Fibroblast of the aortic adventitia (primary cell): ENCODE results near the gene GPR62. TPM values are rescaled to one million over a fixed set of nuclear protein-coding genes. Genes with fewer than 3 reads are reported as not detected.

Experiments used
- DNase-seq: peaks from one replicate; pipeline ENCODE4 v3.0.0-alpha.2; 2010; ENCODE audit warnings: low read depth
- H3K4me3 ChIP-seq: 2 replicates; pipeline ENCODE4 v1.5.1; 2011; ENCODE audit warnings: low read depth, mild to moderate bottlenecking, control low read depth, low read length, moderate library complexity
- total RNA-seq: library from RNA; depleted of rRNA; stranded (reverse); fragments of >200 nt; gene quantifications from 2 replicates; pipeline ENCODE4 v1.2.3, GENCODE V29; 2012; ENCODE audit warnings: low replicate concordance
- TF ChIP-seq, protein P1 (sequence below): IDR thresholded peaks from 2 replicates; pipeline ENCODE4 v1.5.1; 2011; ENCODE audit warnings: mild to moderate bottlenecking, low read length, control low read depth, inconsistent platforms; ENCODE audit not compliant: insufficient read depth

GPR62 gene
- total RNA-seq, 1 donor = 0.09 TPM

DNA sequence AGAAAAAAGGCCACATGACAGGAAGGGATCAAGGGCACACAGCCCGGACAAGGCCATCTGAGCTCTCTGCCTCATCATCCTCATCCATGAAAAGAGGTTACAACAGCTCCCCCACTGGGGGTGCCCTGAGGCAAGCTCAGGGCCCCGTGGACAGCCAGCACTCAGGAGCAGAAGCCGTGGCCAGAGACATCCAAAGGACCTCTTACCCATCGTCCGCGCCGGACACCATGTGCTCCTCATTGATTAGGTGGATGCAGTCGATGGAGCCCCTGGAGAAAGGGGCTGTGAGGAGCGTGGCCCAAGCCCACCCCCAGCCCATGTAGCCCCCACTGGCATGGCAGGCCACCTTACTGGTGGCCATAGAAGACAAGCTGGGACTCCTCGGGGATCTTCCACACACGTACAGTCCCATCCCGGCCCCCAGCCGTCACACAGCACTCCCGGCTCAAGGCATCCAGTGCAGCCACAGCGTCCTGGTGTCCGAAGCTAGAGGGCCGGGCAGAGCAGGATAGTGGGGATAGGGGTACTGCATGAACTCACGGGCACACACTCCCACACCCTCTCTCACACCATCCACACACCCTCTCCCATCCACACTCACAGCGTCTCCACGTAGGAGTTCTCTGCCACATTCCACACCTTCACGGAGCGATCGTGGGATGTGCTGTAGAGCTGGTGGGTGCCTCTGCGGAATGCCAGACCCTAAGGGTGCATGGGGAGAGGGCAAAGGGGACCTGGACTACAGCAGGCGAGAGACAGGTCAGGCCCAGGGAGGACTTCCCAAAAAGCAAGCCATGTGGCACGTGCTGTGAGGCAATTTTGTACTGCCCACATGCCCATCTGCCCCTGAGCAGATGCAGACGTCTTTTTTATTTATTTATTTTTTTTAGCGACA is 19.9 kb upstream of the GPR62 start:
- no peak overlapping the region for H3K4me3 ChIP-seq
- DNase-seq = no peak
- TF ChIP-seq, protein P1, sequence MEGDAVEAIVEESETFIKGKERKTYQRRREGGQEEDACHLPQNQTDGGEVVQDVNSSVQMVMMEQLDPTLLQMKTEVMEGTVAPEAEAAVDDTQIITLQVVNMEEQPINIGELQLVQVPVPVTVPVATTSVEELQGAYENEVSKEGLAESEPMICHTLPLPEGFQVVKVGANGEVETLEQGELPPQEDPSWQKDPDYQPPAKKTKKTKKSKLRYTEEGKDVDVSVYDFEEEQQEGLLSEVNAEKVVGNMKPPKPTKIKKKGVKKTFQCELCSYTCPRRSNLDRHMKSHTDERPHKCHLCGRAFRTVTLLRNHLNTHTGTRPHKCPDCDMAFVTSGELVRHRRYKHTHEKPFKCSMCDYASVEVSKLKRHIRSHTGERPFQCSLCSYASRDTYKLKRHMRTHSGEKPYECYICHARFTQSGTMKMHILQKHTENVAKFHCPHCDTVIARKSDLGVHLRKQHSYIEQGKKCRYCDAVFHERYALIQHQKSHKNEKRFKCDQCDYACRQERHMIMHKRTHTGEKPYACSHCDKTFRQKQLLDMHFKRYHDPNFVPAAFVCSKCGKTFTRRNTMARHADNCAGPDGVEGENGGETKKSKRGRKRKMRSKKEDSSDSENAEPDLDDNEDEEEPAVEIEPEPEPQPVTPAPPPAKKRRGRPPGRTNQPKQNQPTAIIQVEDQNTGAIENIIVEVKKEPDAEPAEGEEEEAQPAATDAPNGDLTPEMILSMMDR = no peak

DNA sequence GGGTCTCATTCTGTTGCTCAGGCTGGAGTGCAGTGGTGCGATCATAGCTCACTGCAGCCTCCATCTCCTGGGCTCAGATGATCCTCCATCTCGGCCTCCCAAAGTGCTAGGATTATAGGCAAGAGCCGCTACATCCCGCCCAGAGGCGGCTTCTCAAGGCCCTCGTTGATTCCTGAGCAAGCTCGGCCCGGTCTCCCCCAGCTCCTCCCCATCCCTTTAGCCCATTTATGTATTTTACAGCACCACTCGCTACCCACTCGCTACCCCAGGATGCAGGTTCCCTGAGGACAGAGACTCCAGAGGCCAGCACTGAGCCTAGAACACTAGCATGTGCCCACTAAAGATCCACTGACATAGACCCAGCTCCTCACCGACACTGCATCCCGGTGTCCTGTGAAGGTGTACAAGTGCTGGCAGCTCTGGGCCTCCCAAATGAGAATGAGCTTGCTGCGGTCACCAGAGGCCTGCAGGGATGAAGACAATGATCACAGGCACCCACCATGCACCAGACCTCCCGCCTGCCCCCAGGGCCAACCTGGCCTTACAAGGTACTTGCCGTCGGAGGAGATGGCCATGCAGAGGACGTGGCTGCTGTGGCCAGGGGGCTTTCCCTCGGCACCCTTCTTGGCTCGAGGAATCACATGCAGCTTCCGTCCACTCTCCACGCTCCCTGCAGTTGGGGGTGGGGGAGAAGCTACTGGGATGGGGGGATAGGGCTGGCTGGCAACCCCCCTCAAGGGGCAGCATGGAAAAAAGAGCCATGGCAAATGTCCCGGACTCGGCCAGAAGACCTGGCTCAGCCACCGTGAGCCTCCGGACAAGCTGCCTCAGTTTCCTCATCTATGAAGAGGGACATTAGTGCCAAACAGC is 19.1 kb upstream of the GPR62 start:
- DNase-seq = no peak
- no peak overlapping the region for H3K4me3 ChIP-seq
- TF ChIP-seq, protein P1 = no peak

GRCh38 chr3:51937014-51937413 is 18.2 kb upstream of the GPR62 start:
- no peak for DNase-seq
- TF ChIP-seq, protein P1 = no peak
- no peak overlapping the region for H3K4me3 ChIP-seq

DNA sequence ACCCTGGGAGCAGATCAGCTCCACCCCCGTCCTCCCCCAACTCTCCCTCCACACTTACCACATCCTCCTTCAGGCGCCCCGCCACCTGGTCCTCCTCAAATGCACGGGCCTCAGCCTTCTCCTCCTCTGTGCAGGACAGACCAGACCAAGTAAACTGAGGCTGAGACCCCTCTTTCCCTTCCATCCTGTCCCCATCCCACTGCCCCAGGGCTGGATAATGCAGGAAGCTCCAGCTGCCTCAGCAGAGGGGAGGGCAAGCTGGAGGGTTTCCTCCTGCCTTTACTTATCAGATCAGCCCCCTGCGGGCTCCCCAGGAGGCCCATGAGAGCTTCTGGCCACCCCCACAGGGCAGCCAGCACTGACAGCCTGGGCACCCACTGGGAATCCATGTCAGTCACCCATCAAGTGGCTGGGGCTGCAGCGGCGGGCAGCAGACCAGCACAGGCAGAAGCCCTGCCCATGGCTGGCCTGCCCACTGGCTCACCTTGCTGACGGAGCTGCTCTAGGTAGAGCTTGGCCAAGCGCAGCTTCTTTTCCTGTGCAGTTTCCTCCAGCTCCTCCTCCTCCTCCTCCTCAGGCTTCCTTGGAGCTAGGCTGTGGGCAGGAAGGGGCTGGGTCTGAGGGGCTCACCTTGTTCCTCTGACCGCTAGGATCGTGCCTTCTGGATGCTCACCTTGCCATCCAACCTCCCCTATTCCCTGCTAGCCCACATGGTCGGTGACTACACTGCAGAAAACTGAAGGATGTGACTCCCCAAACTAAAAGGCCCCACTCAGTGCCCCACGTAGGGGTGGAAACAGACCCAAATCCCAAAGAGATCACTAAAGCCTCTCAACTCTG is 17.4 kb upstream of the GPR62 start:
- H3K4me3 ChIP-seq = no peak overlapping the region
- no peak for DNase-seq
- TF ChIP-seq, protein P1 = no peak

- TF ChIP-seq, protein P1 = no peak
- DNase-seq = no peak
- no peak overlapping the region for H3K4me3 ChIP-seq
These were observed 16.3 kb upstream of the GPR62 start for GRCh38 chr3:51938780-51939425.
